Pons (tissue), 1 donor: ENCODE measurements around the gene KCNV2.
"Not testable (repeated sequence)": the region's sequence is repeated elsewhere in the genome, so short reads cannot be mapped to it uniquely, and the experiment has no call there.

ENCODE experiments used
- DNase-seq: peaks from one replicate; pipeline ENCODE4 v3.0.0-alpha.2; 2016; ENCODE audit warnings: low spot score

KCNV2 gene

GRCh38 chr9:2717385-2717784 lies at the start of gene KCNV2:
KCNV2 (plus strand) TSS chr9:2717510; CDS start chr9:2717740, 230 bp downstream.
- no peak for DNase-seq

- DNase-seq, result no peak
Measured at GRCh38 chr9:2673161-2673560, 44.1 kb upstream of the KCNV2 start.

- no peak for DNase-seq
Measured at GRCh38 chr9:2674141-2674824, 43.0 kb upstream of the KCNV2 start.

GRCh38 chr9:2675834-2676233 lies 41.5 kb upstream of the KCNV2 start:
- DNase-seq, result no peak

GRCh38 chr9:2676466-2676865 lies 40.8 kb upstream of the KCNV2 start:
- no peak for DNase-seq

GRCh38 chr9:2677915-2678889 lies 39.1 kb upstream of the KCNV2 start:
- DNase-seq, result no peak

- DNase-seq, result no peak
Measured at GRCh38 chr9:2679011-2679410, 38.3 kb upstream of the KCNV2 start.

GRCh38 chr9:2681981-2682380 lies 35.3 kb upstream of the KCNV2 start:
- DNase-seq, result no peak

GRCh38 chr9:2686911-2687310 lies 30.4 kb upstream of the KCNV2 start:
- no peak for DNase-seq

GRCh38 chr9:2688636-2689035 lies 28.7 kb upstream of the KCNV2 start:
- no peak for DNase-seq

- no peak for DNase-seq
Measured at GRCh38 chr9:2691212-2691611, 26.1 kb upstream of the KCNV2 start.

GRCh38 chr9:2691626-2692025 lies 25.7 kb upstream of the KCNV2 start:
- DNase-seq, result no peak

GRCh38 chr9:2693056-2693455 lies 24.3 kb upstream of the KCNV2 start:
- no peak for DNase-seq

- no peak for DNase-seq
Measured at GRCh38 chr9:2697492-2697891, 19.8 kb upstream of the KCNV2 start.

- DNase-seq, result no peak
Measured at GRCh38 chr9:2700398-2700797, 16.9 kb upstream of the KCNV2 start.

GRCh38 chr9:2700909-2701550 lies 16.3 kb upstream of the KCNV2 start:
- no peak for DNase-seq

- no peak for DNase-seq
Measured at GRCh38 chr9:2704504-2704903, 12.8 kb upstream of the KCNV2 start.

- DNase-seq, result not testable (repeated sequence)
Measured at GRCh38 chr9:2707256-2707655, 10.1 kb upstream of the KCNV2 start.

GRCh38 chr9:2709645-2710101 lies 7.6 kb upstream of the KCNV2 start:
- DNase-seq, result peak; percentile 20

GRCh38 chr9:2711716-2712115 lies 5.6 kb upstream of the KCNV2 start:
- DNase-seq, result no peak

- no peak for DNase-seq
Measured at GRCh38 chr9:2718001-2718697, 839 bp downstream of the KCNV2 start.

- DNase-seq, result no peak
Measured at GRCh38 chr9:2718698-2719033, 1.4 kb downstream of the KCNV2 start.
